HAP-1 (cell line): Measurements from ENCODE around the gene DCLRE1B.

Experiments
- DNase-seq, 2 experiments: peaks; one replicate each; pipeline ENCODE4 v3.0.0-alpha.2; 2016 to 2020; ENCODE audit warnings: low spot score in 2 of 2
- H3K27me3 ChIP-seq: fragments of 250-450 bp; sonication (Bioruptor Pico); 2 replicates; pipeline ENCODE4 v1.5.1; 2020; ENCODE audit warnings: low read depth, mild to moderate bottlenecking, moderate library complexity
- H3K36me3 ChIP-seq: fragments of 250-450 bp; sonication (Bioruptor Pico); replicated peaks from 2 replicates; pipeline ENCODE4 v1.5.1; 2020; ENCODE audit warnings: mild to moderate bottlenecking
- H3K4me1 ChIP-seq: fragments of 250-450 bp; sonication (Bioruptor Pico); 2 replicates; pipeline ENCODE4 v1.5.1; 2020; ENCODE audit warnings: mild to moderate bottlenecking
- H3K4me3 ChIP-seq: fragments of 250-450 bp; sonication (Bioruptor Pico); 2 replicates; pipeline ENCODE4 v1.5.1; 2020; ENCODE audit warnings: mild to moderate bottlenecking, moderate library complexity
- H3K9me3 ChIP-seq: fragments of 250-450 bp; sonication (Bioruptor Pico); 2 replicates; pipeline ENCODE4 v1.5.1; 2020; ENCODE audit warnings: mild to moderate bottlenecking, moderate library complexity
- in situ Hi-C: fragments of 300-500 bp; cut with MboI; formaldehyde crosslinking; loops from 3 replicates; pipeline ENCODE4 v1.14.3; 2020; ENCODE audit warnings: low sequenced_read_pairs, inconsistent platforms, mixed read lengths

The DCLRE1B gene

GRCh38 chr1:113904674-113905434, at the start of gene DCLRE1B, which contains the start of gene AP4B1:
Gene DCLRE1B, plus strand, starts transcription at chr1:113905326. Its CDS starts 261 bp downstream, at chr1:113905587.
Gene AP4B1, minus strand, starts transcription at chr1:113904799. Its CDS starts 82 bp downstream, at chr1:113904717.
- in situ Hi-C loops, result no loop called here
- peaks cover 23% of the 10 kb centered on the region for H3K36me3 ChIP-seq
- no peaks in the 10 kb centered on the region for H3K9me3 ChIP-seq
- DNase-seq, result peak; percentile 99 to 100
- peaks cover 8% of the 10 kb centered on the region for H3K4me1 ChIP-seq
- H3K27me3 ChIP-seq, result no peaks in the 10 kb centered on the region
- peak within 1 kb of the TSS; percentile 85 for H3K4me3 ChIP-seq

- no peaks in the 10 kb centered on the region for H3K4me1 ChIP-seq
- no peak for DNase-seq
- H3K4me3 ChIP-seq, result no peak overlapping the region
- in situ Hi-C loops, result no loop called here
- no peaks in the 10 kb centered on the region for H3K36me3 ChIP-seq
- H3K27me3 ChIP-seq, result 0 out of 2 replicates have a peak, but pooled peaks cover 6% of the 10 kb centered on the region
- no peaks in the 10 kb centered on the region for H3K9me3 ChIP-seq
These were observed 49.3 kb upstream of the DCLRE1B start for GRCh38 chr1:113855630-113856400.

- H3K4me1 ChIP-seq, result no peaks in the 10 kb centered on the region
- H3K27me3 ChIP-seq, result 0 out of 2 replicates have a peak, but pooled peaks cover 6% of the 10 kb centered on the region
- in situ Hi-C loops, result no loop called here
- H3K36me3 ChIP-seq, result no peaks in the 10 kb centered on the region
- H3K4me3 ChIP-seq, result no peak overlapping the region
- no peaks in the 10 kb centered on the region for H3K9me3 ChIP-seq
- no peak for DNase-seq
These were observed 48.7 kb upstream of the DCLRE1B start for GRCh38 chr1:113856401-113856790.

- in situ Hi-C loops, result no loop called here
These were observed 47.4 kb upstream of the DCLRE1B start for GRCh38 chr1:113857776-113858175.

GRCh38 chr1:113858418-113858817, 46.7 kb upstream of the DCLRE1B start:
- H3K36me3 ChIP-seq, result no peaks in the 10 kb centered on the region
- H3K4me1 ChIP-seq, result no peaks in the 10 kb centered on the region
- H3K9me3 ChIP-seq, result no peaks in the 10 kb centered on the region
- DNase-seq, result no peak
- H3K27me3 ChIP-seq, result 0 out of 2 replicates have a peak, but pooled peaks cover 6% of the 10 kb centered on the region
- no peak overlapping the region for H3K4me3 ChIP-seq
- in situ Hi-C loops, result no loop called here

More at GRCh38 chr1:113857776-113858175, 47.4 kb upstream of the DCLRE1B start:
- no peak overlapping the region for H3K4me3 ChIP-seq
- H3K27me3 ChIP-seq, result 0 out of 2 replicates have a peak, but pooled peaks cover 6% of the 10 kb centered on the region
- no peaks in the 10 kb centered on the region for H3K36me3 ChIP-seq
- no peaks in the 10 kb centered on the region for H3K4me1 ChIP-seq
- no peak for DNase-seq
- H3K9me3 ChIP-seq, result no peaks in the 10 kb centered on the region

GRCh38 chr1:113858982-113859381, 46.1 kb upstream of the DCLRE1B start:
- Histone ChIP-seq H3K27me3 (0 out of 2 replicates have a peak, but pooled peaks cover 6% of the 10 kb centered on the region), H3K36me3 (no peaks in the 10 kb centered on the region), H3K4me1 (no peaks in the 10 kb centered on the region), H3K9me3 (no peaks in the 10 kb centered on the region), H3K4me3 (no peak overlapping the region)
- in situ Hi-C loops, result no loop called here
- no peak for DNase-seq

- DNase-seq, result no peak
- no peaks in the 10 kb centered on the region for H3K9me3 ChIP-seq
- no peaks in the 10 kb centered on the region for H3K4me1 ChIP-seq
- in situ Hi-C loops, result no loop called here
- H3K27me3 ChIP-seq, result 0 out of 2 replicates have a peak, but pooled peaks cover 6% of the 10 kb centered on the region
- no peaks in the 10 kb centered on the region for H3K36me3 ChIP-seq
- H3K4me3 ChIP-seq, result no peak overlapping the region
These were observed 45.5 kb upstream of the DCLRE1B start for GRCh38 chr1:113859478-113860175.

- in situ Hi-C loops, result no loop called here
- Histone ChIP-seq H3K36me3 (no peaks in the 10 kb centered on the region), H3K9me3 (no peaks in the 10 kb centered on the region), H3K27me3 (0 out of 2 replicates have a peak, but pooled peaks cover 6% of the 10 kb centered on the region), H3K4me3 (no peak overlapping the region), H3K4me1 (no peaks in the 10 kb centered on the region)
- DNase-seq, result no peak
These were observed 44.2 kb upstream of the DCLRE1B start for GRCh38 chr1:113860891-113861290.

- no peak overlapping the region for H3K4me3 ChIP-seq
- no peaks in the 10 kb centered on the region for H3K9me3 ChIP-seq
- in situ Hi-C loops, result no loop called here
- H3K27me3 ChIP-seq, result 0 out of 2 replicates have a peak, but pooled peaks cover 6% of the 10 kb centered on the region
- H3K4me1 ChIP-seq, result no peaks in the 10 kb centered on the region
- H3K36me3 ChIP-seq, result no peaks in the 10 kb centered on the region
- DNase-seq, result no peak
These were observed 43.5 kb upstream of the DCLRE1B start for GRCh38 chr1:113861641-113862040.

- no peaks in the 10 kb centered on the region for H3K9me3 ChIP-seq
- no peaks in the 10 kb centered on the region for H3K4me1 ChIP-seq
- DNase-seq, result no peak
- no peaks in the 10 kb centered on the region for H3K36me3 ChIP-seq
- in situ Hi-C loops, result no loop called here
- H3K4me3 ChIP-seq, result no peak overlapping the region
- H3K27me3 ChIP-seq, result no peaks in the 10 kb centered on the region
These were observed 36.6 kb upstream of the DCLRE1B start for GRCh38 chr1:113868387-113869083.

GRCh38 chr1:113870778-113871177, 34.3 kb upstream of the DCLRE1B start:
- in situ Hi-C loops, result no loop called here
- Histone ChIP-seq H3K4me3 (no peak overlapping the region), H3K4me1 (no peaks in the 10 kb centered on the region), H3K9me3 (no peaks in the 10 kb centered on the region), H3K27me3 (no peaks in the 10 kb centered on the region), H3K36me3 (no peaks in the 10 kb centered on the region)
- no peak for DNase-seq

- no peak within 1 kb of the TSS for H3K4me3 ChIP-seq
- H3K27me3 ChIP-seq, result no peaks in the 10 kb centered on the region
- H3K4me1 ChIP-seq, result no peaks in the 10 kb centered on the region
- in situ Hi-C loops, result no loop called here
- DNase-seq, result no peak
- H3K36me3 ChIP-seq, result no peaks in the 10 kb centered on the region
- no peaks in the 10 kb centered on the region for H3K9me3 ChIP-seq
These were observed 33.5 kb upstream of the DCLRE1B start, which contains the start of gene PTPN22 for GRCh38 chr1:113871597-113872113. Gene PTPN22, minus strand, starts transcription at chr1:113871712.
